GM12878 (cell line): ENCODE data around the gene MYO7A. TPM values are rescaled to one million over a fixed set of nuclear protein-coding genes. Genes with fewer than 3 reads are reported as not detected.

Source experiments
- ATAC-seq: fragments of 200-7000 bp; cut with Tn5 transposase; 3 replicates; pipeline ENCODE4 v1.9.1; 2020; ENCODE audit warnings: mild to moderate bottlenecking, moderate library complexity
- BruUV-seq: library from RNA; stranded (reverse); fragments of 400-500 nt; replicated peaks from 2 replicates; lab custom pipeline; 2021; lab: Mats Ljungman, UMichigan
- CTCF ChIA-PET: fragments of 300-600 bp; sonication (Branson Sonifier 250); formaldehyde crosslinking; extraction: SDS; loops from one replicate; lab custom pipeline; 2021; ENCODE audit warnings: inconsistent platforms; lab: Yijun Ruan, JAX
- POLR2A ChIA-PET: fragments of 350-600 bp; formaldehyde crosslinking; extraction: SDS; loops from one replicate; lab custom pipeline; 2021; ENCODE audit warnings: inconsistent platforms; lab: Charles Lee
- RAD21 ChIA-PET: fragments of 300-600 bp; sonication (Branson Sonifier 250); formaldehyde crosslinking; loops from one replicate; lab custom pipeline; 2023; ENCODE audit warnings: antibody characterized with exemption; ENCODE audit not compliant: unreplicated experiment; lab: Charles Lee
- SMC1A ChIA-PET: fragments of 300-600 bp; sonication (Branson Sonifier 250); formaldehyde crosslinking; loops from one replicate; lab custom pipeline; 2023; ENCODE audit not compliant: unreplicated experiment, uncharacterized antibody; lab: Charles Lee
- DNase-seq: peaks from one replicate; pipeline ENCODE4 v3.0.0-alpha.2; 2011; ENCODE audit warnings: low read depth, low spot score
- FAIRE-seq: peaks from 3 replicates; lab custom pipeline; 2011; peaks lifted over from hg19 to GRCh38; lab: Jason Lieb, UNC
- H2AFZ ChIP-seq: 2 replicates; pipeline ENCODE4 v1.6.0; 2011; ENCODE audit warnings: low read depth, low read length, control low read depth; ENCODE audit not compliant: control insufficient read depth
- H3K27ac ChIP-seq: 2 replicates; pipeline ENCODE4 v1.5.1; 2011; ENCODE audit warnings: control low read depth; ENCODE audit not compliant: control insufficient read depth, insufficient read depth
- H3K27me3 ChIP-seq, 2 experiments: replicated peaks in 1 of 2; 2 replicates each; pipeline versions ENCODE4 v1.6.0 to v1.6.1; 2011; ENCODE audit warnings: low read length in 1 of 2; ENCODE audit not compliant: control insufficient read depth in 2 of 2, insufficient read depth in 2 of 2
- H3K36me3 ChIP-seq, 2 experiments: 2 replicates each; pipeline ENCODE4 v1.5.1; 2011; ENCODE audit warnings: low read length in 1 of 2; ENCODE audit not compliant: control insufficient read depth in 2 of 2, insufficient read depth in 2 of 2
- H3K4me1 ChIP-seq: 2 replicates; pipeline ENCODE4 v1.6.1; 2011; ENCODE audit warnings: mild to moderate bottlenecking, low read length, moderate library complexity, mixed read lengths; ENCODE audit not compliant: control insufficient read depth, insufficient read depth
- H3K4me2 ChIP-seq: 2 replicates; pipeline ENCODE4 v1.6.0; 2011; ENCODE audit warnings: control low read depth; ENCODE audit not compliant: control insufficient read depth, insufficient read depth
- H3K4me3 ChIP-seq: fragments of 200-600 bp; sonication (generic); 2 replicates; pipeline ENCODE4 v1.5.1; 2016
- H3K79me2 ChIP-seq: 2 replicates; pipeline ENCODE4 v1.6.0; 2011; ENCODE audit warnings: low read length; ENCODE audit not compliant: control insufficient read depth, insufficient read depth
- H3K9ac ChIP-seq: 2 replicates; pipeline ENCODE4 v1.8.0; 2011; ENCODE audit warnings: low read length, control low read depth, mixed read lengths; ENCODE audit not compliant: control insufficient read depth, insufficient read depth
- H3K9me3 ChIP-seq: replicated peaks from 3 replicates; pipeline ENCODE4 v1.5.1; 2011; ENCODE audit warnings: mild to moderate bottlenecking, low read length; ENCODE audit not compliant: control insufficient read depth, insufficient read depth
- H4K20me1 ChIP-seq: 2 replicates; pipeline ENCODE4 v1.6.0; 2011; ENCODE audit not compliant: control insufficient read depth, insufficient read depth
- CBX5 ChIP-seq: sonication (generic); IDR thresholded peaks from 2 replicates; pipeline ENCODE4 v1.6.1; 2016; ENCODE audit warnings: low read depth, moderate library complexity, mild to moderate bottlenecking, inconsistent platforms
- HDGF ChIP-seq: fragments of 450-650 bp; IDR thresholded peaks from 2 replicates; pipeline ENCODE4 v1.6.1; 2016; ENCODE audit warnings: antibody characterized with exemption
- KAT2A ChIP-seq: conservative IDR thresholded peaks from 2 replicates; pipeline ENCODE4 v1.6.1; 2011; ENCODE audit warnings: low read depth, low read length; ENCODE audit not compliant: control insufficient read depth
- MEF2A ChIP-seq: IDR thresholded peaks from 2 replicates; pipeline ENCODE4 v1.6.1; 2011; ENCODE audit warnings: low read depth, mild to moderate bottlenecking, low read length, moderate library complexity; ENCODE audit not compliant: insufficient read depth
- NR2C2 ChIP-seq: IDR thresholded peaks from 2 replicates; pipeline ENCODE4 v1.6.1; 2011; ENCODE audit warnings: borderline replicate concordance, low read depth; ENCODE audit not compliant: control insufficient read depth, insufficient read length
- SMC3 ChIP-seq: IDR thresholded peaks from 2 replicates; pipeline ENCODE4 v1.6.1; 2011; ENCODE audit warnings: low read length, improper control_type of control experiment, borderline replicate concordance
- STAT3 ChIP-seq: IDR thresholded peaks from 2 replicates; pipeline ENCODE4 v1.6.1; 2011; ENCODE audit warnings: low read depth, low read length, improper control_type of control experiment
- WRNIP1 ChIP-seq: IDR thresholded peaks from 2 replicates; pipeline ENCODE4 v1.6.1; 2011; ENCODE audit warnings: low read depth, low read length, improper control_type of control experiment, borderline replicate concordance
- ZNF274 ChIP-seq: IDR thresholded peaks from one replicate; pipeline ENCODE4 v1.8.0; 2011; ENCODE audit not compliant: insufficient read length, insufficient read depth
- ZSCAN29 ChIP-seq: fragments of 450-650 bp; IDR thresholded peaks from 2 replicates; pipeline ENCODE4 v1.6.1; 2017; ENCODE audit warnings: mild to moderate bottlenecking, moderate library complexity
- WGBS: methylation state at CpG from one replicate; pipeline ENCODE4 v1.1.6; 2016; ENCODE audit warnings: low lambda C conversion rate; ENCODE audit not compliant: insufficient replicate concordance, insufficient coverage; ENCODE audit errors: missing lambda C conversion rate; 5-methylcytosine and 5-hydroxymethylcytosine counted together
- in situ Hi-C: fragments of 300-500 bp; cut with MboI; formaldehyde crosslinking; loops from 9 replicates; pipeline ENCODE4 v1.14.3; 2018; ENCODE audit warnings: mixed read lengths
- intact Hi-C: fragments of 100-400 bp; cut with micrococcal nuclease; formaldehyde crosslinking; loops from one replicate; pipeline ENCODE4 v1.14.2; 2022; ENCODE audit not compliant: unreplicated experiment
- polyA plus RNA-seq, 11 experiments: library from polyadenylated mRNA; depleted of rRNA in 4 of 11; unstranded in 6 of 11; stranded (reverse) in 5 of 11; fragments of >200 nt; fragmentation: Nextera tagmentation in 4 of 11; fragmentation: Illumina TruSeq in 1 of 11; extraction: Ambion mirVana in 4 of 11; extraction: Trizol in 1 of 11; gene quantifications; 1 replicate in 1 of 11; 2 replicates in 10 of 11; pipeline versions ENCODE4 v1.2.1 to v1.2.3, GENCODE V29; 2011 to 2016; ENCODE audit warnings: inconsistent platforms in 2 of 11, missing spikeins in 2 of 11, low read depth in 1 of 11
- total RNA-seq, 4 experiments: library from RNA; depleted of rRNA in 3 of 4; stranded (reverse); fragments of >200 nt in 3 of 4; fragmentation: Illumina TruSeq in 1 of 4; extraction: Trizol in 1 of 4; gene quantifications; 2 replicates each; pipeline versions ENCODE4 v1.2.1 to v1.2.3, GENCODE V29; 2013 to 2021
- TF ChIP-seq, protein P1 (sequence below): IDR thresholded peaks from 2 replicates; pipeline ENCODE4 v1.6.1; 2011; ENCODE audit warnings: low read depth, mild to moderate bottlenecking, low read length, moderate library complexity, borderline replicate concordance; ENCODE audit errors: extremely low read depth
- TF ChIP-seq, protein P2 (sequence below): IDR thresholded peaks from 2 replicates; pipeline ENCODE4 v1.6.1; 2011; ENCODE audit warnings: borderline replicate concordance, low read depth, mild to moderate bottlenecking, moderate library complexity, mixed read lengths, low read length; ENCODE audit not compliant: insufficient read depth; ENCODE audit errors: extremely low read length
- TF ChIP-seq, protein P3 (sequence below): IDR thresholded peaks from 2 replicates; pipeline ENCODE4 v1.6.1; 2012; ENCODE audit warnings: mild to moderate bottlenecking, low read depth, low read length

Gene MYO7A
- total and polyA plus RNA-seq, 10 of the 15 experiments (the other 5 are each of a cell fraction or from before 2014, with no cell fraction given): 0.01 to 0.21 (median 0.04) TPM; not detected in 6

DNA sequence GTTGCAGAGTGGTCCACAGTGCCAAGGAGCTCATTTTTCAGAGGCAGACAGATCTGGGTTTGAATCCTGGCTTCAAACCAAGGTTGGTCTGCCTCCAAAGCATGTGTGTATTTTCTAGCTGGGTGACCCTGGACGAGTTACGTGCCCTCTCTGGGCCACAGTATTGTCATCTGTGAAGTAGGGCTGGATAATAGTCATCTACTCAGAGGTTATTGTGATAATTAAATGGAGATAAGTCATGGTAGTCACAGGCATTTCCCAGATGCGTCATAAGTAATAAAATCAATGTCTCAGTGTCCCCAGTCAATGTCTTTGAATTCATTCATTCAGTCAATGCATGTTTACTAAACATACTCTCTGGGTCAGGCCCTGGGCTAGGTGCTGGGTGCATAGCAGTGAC, 16.8 kb upstream of the MYO7A start:
- intact Hi-C loops: no loop called here
- Histone ChIP-seq H3K9ac (no peak overlapping the region), H3K4me2 (no peak overlapping the region), H3K27me3 (peaks cover 0 to 2% of the 10 kb centered on the region in 2 experiments; a peak in 2 of 4 replicates), H3K27ac (no peak overlapping the region), H4K20me1 (no peaks in the 10 kb centered on the region), H3K9me3 (no peaks in the 10 kb centered on the region), H3K79me2 (no peaks in the 10 kb centered on the region), H3K4me1 (no peaks in the 10 kb centered on the region), H3K4me3 (no peak overlapping the region)
- in situ Hi-C loops: no loop called here
- POLR2A ChIA-PET: no interaction called here
- CTCF ChIA-PET: interaction anchor here (3.3 kb wide), 1 partner anchor 20 kb away, joined by 12 read pairs; no protein-coding TSS in a partner anchor
- RAD21 ChIA-PET: no interaction called here
- no peak for FAIRE-seq
- BruUV-seq: no TSS peak
- TF ChIP-seq NR2C2 (no peak), ZNF274 (no peak), MEF2A (no peak), WRNIP1 (no peak), KAT2A (no peak)
- TF ChIP-seq, protein P1, sequence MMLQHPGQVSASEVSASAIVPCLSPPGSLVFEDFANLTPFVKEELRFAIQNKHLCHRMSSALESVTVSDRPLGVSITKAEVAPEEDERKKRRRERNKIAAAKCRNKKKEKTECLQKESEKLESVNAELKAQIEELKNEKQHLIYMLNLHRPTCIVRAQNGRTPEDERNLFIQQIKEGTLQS: no peak
- TF ChIP-seq, all 136 proteins: peak for 0
- WGBS: 0% methylated on average over 3 of the region's 3 CpGs
- no peak overlapping the region for H2AFZ ChIP-seq
- SMC1A ChIA-PET: no interaction called here
- DNase-seq (no peak), ATAC-seq (no peak)
- H3K36me3 ChIP-seq: no peaks in the 10 kb centered on the region

DNA sequence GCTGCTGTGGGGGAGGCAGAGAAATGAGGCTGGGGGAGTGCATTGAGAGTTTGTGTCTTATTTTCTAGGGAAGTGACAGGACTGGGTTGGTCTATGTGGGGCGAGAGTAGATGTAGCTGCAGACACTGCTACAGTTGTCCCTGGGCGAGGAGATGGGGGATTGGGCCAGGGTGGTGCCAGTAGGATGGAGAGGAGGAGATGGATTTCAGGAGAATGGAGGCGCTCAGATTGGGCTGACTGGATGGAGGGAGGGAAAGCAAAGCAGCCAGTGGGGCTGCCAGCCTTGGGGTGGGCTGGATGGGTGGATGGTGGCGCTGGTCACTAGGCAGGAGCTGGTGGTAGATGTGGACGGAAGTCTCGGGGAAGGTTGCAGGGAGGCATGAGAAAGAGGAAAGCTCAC, 16.1 kb upstream of the MYO7A start:
- ChIA-PET POLR2A (no interaction called here), RAD21 (no interaction called here), SMC1A (interaction anchor here (1.5 kb wide), 1 partner anchor 192 kb away, joined by 3 read pairs; no protein-coding TSS in a partner anchor), CTCF (interaction anchor here (1.2 to 3.3 kb wide), 3 partner anchors 9 to 20 kb away, joined by 3 to 12 read pairs (median 5); partner anchors contain the start of genes MYO7A and OMP)
- DNase-seq (no peak), ATAC-seq (no peak), FAIRE-seq (no peak)
- Histone ChIP-seq H3K27me3 (no peaks in the 10 kb centered on the region; a peak in 1 of 4 replicates), H3K79me2 (no peaks in the 10 kb centered on the region), H3K4me3 (no peak overlapping the region), H3K36me3 (no peaks in the 10 kb centered on the region), H3K9me3 (no peaks in the 10 kb centered on the region), H3K27ac (no peak overlapping the region), H2AFZ (no peak overlapping the region), H4K20me1 (no peaks in the 10 kb centered on the region), H3K9ac (no peak overlapping the region), H3K4me1 (no peaks in the 10 kb centered on the region), H3K4me2 (no peak overlapping the region)
- intact Hi-C loops: no loop called here
- BruUV-seq: no TSS peak
- 19% methylated on average over 6 of the region's 6 CpGs for WGBS
- in situ Hi-C loops: no loop called here
- TF ChIP-seq HDGF (no peak), SMC3 (no peak), ZSCAN29 (no peak), STAT3 (no peak), CBX5 (no peak)
- TF ChIP-seq, protein P2, sequence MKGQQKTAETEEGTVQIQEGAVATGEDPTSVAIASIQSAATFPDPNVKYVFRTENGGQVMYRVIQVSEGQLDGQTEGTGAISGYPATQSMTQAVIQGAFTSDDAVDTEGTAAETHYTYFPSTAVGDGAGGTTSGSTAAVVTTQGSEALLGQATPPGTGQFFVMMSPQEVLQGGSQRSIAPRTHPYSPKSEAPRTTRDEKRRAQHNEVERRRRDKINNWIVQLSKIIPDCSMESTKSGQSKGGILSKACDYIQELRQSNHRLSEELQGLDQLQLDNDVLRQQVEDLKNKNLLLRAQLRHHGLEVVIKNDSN: no peak
- TF ChIP-seq, protein P3, sequence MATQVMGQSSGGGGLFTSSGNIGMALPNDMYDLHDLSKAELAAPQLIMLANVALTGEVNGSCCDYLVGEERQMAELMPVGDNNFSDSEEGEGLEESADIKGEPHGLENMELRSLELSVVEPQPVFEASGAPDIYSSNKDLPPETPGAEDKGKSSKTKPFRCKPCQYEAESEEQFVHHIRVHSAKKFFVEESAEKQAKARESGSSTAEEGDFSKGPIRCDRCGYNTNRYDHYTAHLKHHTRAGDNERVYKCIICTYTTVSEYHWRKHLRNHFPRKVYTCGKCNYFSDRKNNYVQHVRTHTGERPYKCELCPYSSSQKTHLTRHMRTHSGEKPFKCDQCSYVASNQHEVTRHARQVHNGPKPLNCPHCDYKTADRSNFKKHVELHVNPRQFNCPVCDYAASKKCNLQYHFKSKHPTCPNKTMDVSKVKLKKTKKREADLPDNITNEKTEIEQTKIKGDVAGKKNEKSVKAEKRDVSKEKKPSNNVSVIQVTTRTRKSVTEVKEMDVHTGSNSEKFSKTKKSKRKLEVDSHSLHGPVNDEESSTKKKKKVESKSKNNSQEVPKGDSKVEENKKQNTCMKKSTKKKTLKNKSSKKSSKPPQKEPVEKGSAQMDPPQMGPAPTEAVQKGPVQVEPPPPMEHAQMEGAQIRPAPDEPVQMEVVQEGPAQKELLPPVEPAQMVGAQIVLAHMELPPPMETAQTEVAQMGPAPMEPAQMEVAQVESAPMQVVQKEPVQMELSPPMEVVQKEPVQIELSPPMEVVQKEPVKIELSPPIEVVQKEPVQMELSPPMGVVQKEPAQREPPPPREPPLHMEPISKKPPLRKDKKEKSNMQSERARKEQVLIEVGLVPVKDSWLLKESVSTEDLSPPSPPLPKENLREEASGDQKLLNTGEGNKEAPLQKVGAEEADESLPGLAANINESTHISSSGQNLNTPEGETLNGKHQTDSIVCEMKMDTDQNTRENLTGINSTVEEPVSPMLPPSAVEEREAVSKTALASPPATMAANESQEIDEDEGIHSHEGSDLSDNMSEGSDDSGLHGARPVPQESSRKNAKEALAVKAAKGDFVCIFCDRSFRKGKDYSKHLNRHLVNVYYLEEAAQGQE: no peak
